Astrocyte of the cerebellum (primary cell): ENCODE measurements around the gene CFAP119.
"Not testable (repeated sequence)": the region's sequence is repeated elsewhere in the genome, so short reads cannot be mapped to it uniquely, and the experiment has no call there.

ENCODE experiments used
- DNase-seq: peaks from one replicate; pipeline ENCODE4 v3.0.0-alpha.2; 2011; ENCODE audit warnings: low read depth
- H3K4me3 ChIP-seq: 2 replicates; pipeline ENCODE4 v1.5.1; 2011; ENCODE audit warnings: mild to moderate bottlenecking, low read depth, low read length, moderate library complexity
- in situ Hi-C: cut with HindIII; loops from 2 replicates; pipeline ENCODE4 v1.10.0; 2017; ENCODE audit warnings: low sequenced_read_pairs
- TF ChIP-seq, protein P1 (sequence below): IDR thresholded peaks from 2 replicates; pipeline ENCODE4 v1.5.1; 2012; ENCODE audit warnings: low read length, low read depth, moderate library complexity, mild to moderate bottlenecking; ENCODE audit errors: missing control alignments

Gene CFAP119

DNA sequence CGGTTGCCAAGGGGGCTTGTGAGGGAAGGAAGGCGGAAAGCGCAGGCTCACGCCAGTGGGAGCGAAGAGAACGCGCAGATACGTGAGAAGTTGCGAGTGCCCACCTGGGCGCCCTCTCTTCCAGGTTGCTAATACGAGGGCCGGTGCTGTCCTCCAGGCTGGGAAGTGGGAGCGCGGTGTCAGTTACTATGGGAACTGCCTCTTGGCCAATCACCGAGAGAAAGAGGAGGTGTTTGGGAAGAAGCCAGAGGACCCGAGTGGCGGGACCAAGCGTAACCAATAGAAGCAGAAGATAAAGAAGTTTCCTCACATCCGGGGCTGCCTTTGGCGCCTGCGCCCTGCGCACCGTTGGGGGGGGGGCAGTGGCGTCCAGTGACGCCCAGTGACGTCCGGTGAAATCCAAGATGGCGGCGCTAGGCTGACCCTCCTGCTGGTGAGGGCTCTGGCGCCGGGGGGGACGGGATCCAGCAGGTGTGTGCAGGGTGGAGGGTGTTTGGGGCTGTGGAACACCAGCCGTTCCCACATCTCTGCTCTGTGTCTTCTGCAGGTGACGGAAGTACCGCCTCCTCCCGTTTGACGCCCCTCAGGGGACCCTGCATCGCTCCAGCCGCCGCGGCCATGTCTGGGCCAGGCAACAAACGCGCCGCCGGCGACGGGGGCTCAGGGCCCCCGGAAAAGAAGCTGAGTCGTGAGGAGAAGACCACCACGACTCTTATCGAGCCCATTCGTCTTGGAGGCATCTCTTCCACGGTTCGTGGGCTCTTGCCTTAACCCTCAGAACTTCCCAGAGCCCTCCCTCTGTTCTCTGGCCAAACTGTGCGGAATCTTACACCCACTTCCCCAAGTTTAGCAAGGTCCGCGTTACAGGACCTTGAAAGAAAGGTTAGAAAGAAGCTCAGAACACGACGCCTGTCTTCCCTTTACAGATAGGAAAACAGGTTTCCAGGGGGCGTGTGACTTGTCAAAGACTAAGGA is at the start of gene CFAP119, which contains the start of gene RNF40:
Gene CFAP119 (minus strand): TSS at position 135 of the 975 bp plus-strand sequence. CDS start 314 bp downstream, outside the sequence.
Gene RNF40 (plus strand): TSS at position 395 of the 975 bp plus-strand sequence. CDS start 224 bp downstream, at position 619.
- H3K4me3 ChIP-seq = peak within 1 kb of the TSS; percentile 74
- peak; percentile 97 for DNase-seq
- in situ Hi-C loops = no loop called here
- TF ChIP-seq, protein P1, sequence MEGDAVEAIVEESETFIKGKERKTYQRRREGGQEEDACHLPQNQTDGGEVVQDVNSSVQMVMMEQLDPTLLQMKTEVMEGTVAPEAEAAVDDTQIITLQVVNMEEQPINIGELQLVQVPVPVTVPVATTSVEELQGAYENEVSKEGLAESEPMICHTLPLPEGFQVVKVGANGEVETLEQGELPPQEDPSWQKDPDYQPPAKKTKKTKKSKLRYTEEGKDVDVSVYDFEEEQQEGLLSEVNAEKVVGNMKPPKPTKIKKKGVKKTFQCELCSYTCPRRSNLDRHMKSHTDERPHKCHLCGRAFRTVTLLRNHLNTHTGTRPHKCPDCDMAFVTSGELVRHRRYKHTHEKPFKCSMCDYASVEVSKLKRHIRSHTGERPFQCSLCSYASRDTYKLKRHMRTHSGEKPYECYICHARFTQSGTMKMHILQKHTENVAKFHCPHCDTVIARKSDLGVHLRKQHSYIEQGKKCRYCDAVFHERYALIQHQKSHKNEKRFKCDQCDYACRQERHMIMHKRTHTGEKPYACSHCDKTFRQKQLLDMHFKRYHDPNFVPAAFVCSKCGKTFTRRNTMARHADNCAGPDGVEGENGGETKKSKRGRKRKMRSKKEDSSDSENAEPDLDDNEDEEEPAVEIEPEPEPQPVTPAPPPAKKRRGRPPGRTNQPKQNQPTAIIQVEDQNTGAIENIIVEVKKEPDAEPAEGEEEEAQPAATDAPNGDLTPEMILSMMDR = no peak

DNA sequence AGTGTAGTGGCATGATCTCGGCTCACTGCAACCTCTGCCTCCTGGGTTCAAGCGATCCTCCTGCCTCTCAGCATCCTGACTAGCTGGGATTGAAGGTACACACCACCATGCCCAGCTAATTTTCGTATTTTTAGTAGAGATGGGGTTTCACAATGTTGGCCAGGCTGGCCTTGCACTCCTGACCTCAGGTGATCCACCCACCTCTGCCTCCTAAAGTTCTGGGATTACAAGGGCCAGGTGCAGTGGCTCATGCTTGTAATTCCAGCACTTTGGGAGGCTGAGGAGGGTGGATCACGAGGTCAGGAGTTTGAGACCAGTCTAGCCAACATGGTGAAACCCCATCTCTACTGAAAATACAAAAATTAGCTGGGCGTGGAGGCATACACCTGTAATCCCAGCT is 47.8 kb upstream of the CFAP119 start:
- DNase-seq, in situ Hi-C loops, H3K4me3 ChIP-seq: not testable (repeated sequence)

DNA sequence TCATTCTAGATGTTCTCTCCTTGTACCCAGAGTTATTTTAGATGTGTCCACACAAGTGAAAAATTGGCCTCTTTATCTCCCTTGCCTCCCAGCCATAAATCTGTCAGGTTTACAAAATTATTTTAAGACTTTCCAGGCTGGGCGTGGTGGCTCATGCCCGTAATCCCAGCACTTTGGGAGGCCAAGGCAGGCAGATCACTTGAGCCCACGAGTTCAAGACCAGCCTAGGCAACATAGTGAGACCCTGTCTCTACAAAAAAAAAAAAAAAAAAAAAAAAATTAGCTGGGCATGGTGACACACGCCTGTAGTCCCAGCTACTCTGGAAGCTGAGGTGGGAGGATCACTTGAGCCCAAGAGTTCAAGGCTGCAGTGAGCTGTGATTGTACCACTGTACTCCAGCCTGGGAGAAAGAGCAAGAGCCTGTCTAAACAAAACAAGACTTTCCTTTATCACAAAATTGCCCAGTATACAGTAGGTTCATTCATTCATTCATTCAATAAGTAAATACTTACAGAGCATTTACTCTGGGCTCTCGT is 47.1 kb upstream of the CFAP119 start:
- DNase-seq, H3K4me3 ChIP-seq, in situ Hi-C loops: not testable (repeated sequence)

DNA sequence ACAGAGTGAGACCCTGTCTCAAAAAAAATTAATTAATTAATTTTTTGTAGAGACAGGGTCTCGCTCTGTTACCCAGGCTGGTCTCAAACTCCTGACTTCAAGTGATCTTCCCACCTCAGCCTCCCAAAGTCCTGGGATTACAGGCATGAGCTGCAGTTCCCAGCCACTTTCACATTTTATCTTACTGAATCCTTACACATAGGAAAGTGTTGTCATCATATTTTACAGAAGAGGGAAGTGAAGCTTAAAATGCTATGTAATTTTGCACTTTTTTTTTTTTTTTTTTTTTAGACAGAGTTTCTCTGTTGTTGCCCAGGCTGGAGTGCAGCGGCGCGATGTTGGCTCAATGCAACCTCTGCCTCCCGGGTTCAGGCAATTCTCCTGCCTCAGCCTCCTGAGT is 46.3 kb upstream of the CFAP119 start:
- in situ Hi-C loops = no loop called here
- no peak overlapping the region for H3K4me3 ChIP-seq
- TF ChIP-seq, protein P1 = no peak
- DNase-seq = no peak

DNA sequence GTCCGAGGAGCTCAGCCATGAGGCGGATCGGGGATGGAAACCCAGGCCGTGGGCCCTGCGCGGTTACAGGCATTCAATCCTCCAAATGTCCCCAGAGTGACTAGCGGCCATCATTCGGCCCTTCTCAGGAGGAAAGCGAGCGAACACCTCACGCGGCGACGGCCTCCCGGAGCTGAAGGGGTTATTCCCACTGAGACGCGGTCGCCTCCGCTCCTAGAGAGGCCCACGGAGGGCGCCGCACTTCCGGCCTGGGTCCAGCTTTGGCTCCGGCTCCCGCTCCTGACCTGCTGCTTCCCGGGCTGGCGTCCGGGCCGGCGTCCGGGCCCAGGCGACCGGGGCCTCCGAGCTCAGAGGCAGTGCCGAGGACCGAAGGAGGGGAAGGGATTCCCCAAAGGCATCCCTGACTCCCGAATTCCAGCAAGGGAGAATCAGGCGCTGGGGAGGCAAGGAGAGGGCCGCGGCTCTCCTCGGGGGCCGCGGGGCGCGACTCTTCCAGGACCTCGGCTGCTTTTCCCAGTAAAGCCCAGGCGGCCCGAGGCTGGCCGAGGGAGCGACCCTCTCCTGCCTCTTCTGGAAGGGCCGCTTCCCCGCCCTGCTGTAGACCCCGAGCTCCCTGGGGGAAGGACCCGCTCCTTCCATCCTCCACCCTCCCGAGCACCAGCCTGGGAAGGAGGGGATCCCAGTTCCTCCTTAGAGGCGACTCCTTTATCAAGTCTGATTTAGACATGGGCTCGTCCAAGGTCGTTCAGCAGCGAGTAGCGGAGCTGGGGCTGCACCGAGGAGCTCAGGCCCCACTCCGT is 43.7 kb upstream of the CFAP119 start:
- in situ Hi-C loops = no loop called here
- no peak for DNase-seq
- TF ChIP-seq, protein P1 = no peak
- peak overlapping the region; percentile 72 for H3K4me3 ChIP-seq

DNA sequence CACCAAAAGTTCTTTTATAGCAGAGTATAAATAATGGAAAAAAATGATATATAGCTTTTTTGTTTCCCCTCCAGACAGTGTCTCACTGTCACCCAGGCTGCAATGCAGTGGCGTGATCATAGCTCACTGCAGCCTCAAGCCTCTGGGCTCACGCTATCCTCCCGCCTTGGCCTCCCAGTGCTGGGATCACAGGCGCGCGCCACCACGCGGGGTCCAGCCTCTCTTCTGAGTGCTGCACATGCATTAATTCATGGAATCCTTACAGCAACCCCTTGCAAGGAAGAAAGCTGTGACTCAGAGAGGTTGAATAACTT is 43.2 kb upstream of the CFAP119 start:
- TF ChIP-seq, protein P1 = no peak
- H3K4me3 ChIP-seq = peak overlapping the region; percentile 72
- no peak for DNase-seq
- in situ Hi-C loops = no loop called here

DNA sequence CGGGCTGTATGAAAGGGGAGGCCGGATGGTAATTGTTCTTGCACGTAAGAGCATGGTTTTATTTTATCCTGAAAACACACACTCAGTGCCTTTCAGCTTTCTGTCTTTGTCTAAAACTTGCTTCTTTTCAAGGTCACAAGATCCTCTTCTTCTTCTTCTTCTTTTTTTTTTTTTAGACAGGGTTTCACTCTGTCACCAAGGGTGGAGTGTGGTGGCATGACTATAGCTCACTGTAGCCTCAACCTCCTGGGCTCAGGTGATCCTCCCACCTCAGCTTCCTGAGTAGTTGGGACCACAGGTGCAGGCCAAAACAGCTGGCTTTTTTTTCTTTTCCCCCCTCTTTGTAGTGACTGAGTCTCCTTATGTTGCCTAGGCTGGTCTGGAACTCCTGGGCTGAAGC is 41.1 kb upstream of the CFAP119 start:
- H3K4me3 ChIP-seq = no peak overlapping the region
- in situ Hi-C loops = no loop called here
- TF ChIP-seq, protein P1 = no peak
- DNase-seq = no peak
